ENCODE measurements around the gene ANP32A.

GRCh38 chr15:68802373-68802772 lies 18.3 kb downstream of the ANP32A start:
- no peak for TF ChIP-seq CTCF (IDR thresholded peaks at IDR 0.05)
- no peak for TF ChIP-seq POLR2AphosphoS5 (IDR thresholded peaks at IDR 0.05; ENCODE audit: insufficient read depth in 1 of 2, low read depth in 1 of 2)
- TF ChIP-seq POLR2A (IDR thresholded peaks at IDR 0.05): no peak

Data from vagina (tissue), 2 donors.